HFFc6 (cell line): ENCODE data around the gene EVPL. TPM values are rescaled to one million over a fixed set of nuclear protein-coding genes. Genes with fewer than 3 reads are reported as not detected.
"Not testable (repeated sequence)": the region's sequence is repeated elsewhere in the genome, so short reads cannot be mapped to it uniquely, and the experiment has no call there.

Experiments
- DNase-seq: peaks from one replicate; pipeline ENCODE4 v3.0.0-alpha.2; 2018
- H3K27ac Mint-ChIP-seq: 2 replicates; pipeline ENCODE4 v1.8.0; 2020; ENCODE audit warnings: mild to moderate bottlenecking, mixed read lengths
- H3K27me3 Mint-ChIP-seq: 2 replicates; pipeline ENCODE4 v1.8.0; 2021; ENCODE audit warnings: mild to moderate bottlenecking, moderate library complexity, mixed read lengths; ENCODE audit not compliant: insufficient read depth
- H3K36me3 Mint-ChIP-seq: 2 replicates; pipeline ENCODE4 v1.8.0; 2021; ENCODE audit warnings: low read depth, mixed read lengths
- H3K4me1 Mint-ChIP-seq: 2 replicates; pipeline ENCODE4 v1.8.0; 2020; ENCODE audit warnings: low read depth, mixed read lengths
- H3K4me3 Mint-ChIP-seq: 2 replicates; pipeline ENCODE4 v1.8.0; 2020; ENCODE audit warnings: mild to moderate bottlenecking, moderate library complexity, mixed read lengths
- H3K9me3 Mint-ChIP-seq: 2 replicates; pipeline ENCODE4 v1.8.0; 2020; ENCODE audit warnings: mild to moderate bottlenecking, mixed read lengths
- CTCF ChIP-seq: fragments of 200-600 bp; sonication (generic); IDR thresholded peaks from 2 replicates; pipeline ENCODE4 v1.5.0; 2021; ENCODE audit warnings: antibody characterized with exemption, mild to moderate bottlenecking
- total RNA-seq, 6 experiments: library from RNA; stranded (reverse); fragmentation: NEBNext Ultra II Directional; extraction: Animal tissue kit (Norgen Biotek cat#: 25700); gene quantifications; 2 replicates in 1 of 6; 3 replicates in 5 of 6; pipeline ENCODE4 v1.2.3, GENCODE V29; 2021

Gene EVPL
- total RNA-seq, 6 experiments from 2014 or later: not detected

- Mint-ChIP-seq H3K4me3 (no peak overlapping the region), H3K27ac (peak overlapping the region; percentile 51), H3K9me3 (no peaks in the 10 kb centered on the region), H3K4me1 (peaks cover 14% of the 10 kb centered on the region), H3K27me3 (peaks cover 2% of the 10 kb centered on the region), H3K36me3 (peaks cover 18% of the 10 kb centered on the region)
- TF ChIP-seq CTCF: no peak
- peak; percentile 32 for DNase-seq
These were observed 57.0 kb downstream of the EVPL start for GRCh38 chr17:75970011-75970523.

- Mint-ChIP-seq H3K36me3 (peaks cover 18% of the 10 kb centered on the region), H3K4me1 (peaks cover 14% of the 10 kb centered on the region)
- not testable (repeated sequence) for H3K27me3 Mint-ChIP-seq, H3K4me3 Mint-ChIP-seq, H3K9me3 Mint-ChIP-seq, H3K27ac Mint-ChIP-seq, DNase-seq
These were observed 58.1 kb downstream of the EVPL start for GRCh38 chr17:75969044-75969443.

GRCh38 chr17:75965468-75965867 is 61.6 kb downstream of the EVPL start:
- H3K4me3 Mint-ChIP-seq: no peak overlapping the region
- no peak for DNase-seq
- H3K27ac Mint-ChIP-seq: no peak overlapping the region
- H3K4me1 Mint-ChIP-seq: peaks cover 12% of the 10 kb centered on the region
- H3K36me3 Mint-ChIP-seq: peaks cover 8% of the 10 kb centered on the region
- no peak for TF ChIP-seq CTCF
- H3K27me3 Mint-ChIP-seq: peaks cover 1% of the 10 kb centered on the region; the same call in 1 of the 2 replicates
- H3K9me3 Mint-ChIP-seq: no peaks in the 10 kb centered on the region

GRCh38 chr17:75959839-75960511 is 67.1 kb downstream of the EVPL start:
- no peak overlapping the region for H3K4me3 Mint-ChIP-seq
- no peak overlapping the region for H3K27ac Mint-ChIP-seq
- no peaks in the 10 kb centered on the region for H3K4me1 Mint-ChIP-seq
- DNase-seq: no peak
- H3K27me3 Mint-ChIP-seq: no peaks in the 10 kb centered on the region; the same call in none of the 2 replicates
- H3K36me3 Mint-ChIP-seq: peaks cover 16% of the 10 kb centered on the region; the same call in 1 of the 2 replicates
- no peaks in the 10 kb centered on the region for H3K9me3 Mint-ChIP-seq
- TF ChIP-seq CTCF: no peak

GRCh38 chr17:75959051-75959838 is 67.9 kb downstream of the EVPL start:
- Mint-ChIP-seq H3K36me3 (peaks cover 16% of the 10 kb centered on the region; the same call in 1 of the 2 replicates), H3K4me3 (no peak overlapping the region), H3K9me3 (no peaks in the 10 kb centered on the region), H3K27ac (no peak overlapping the region), H3K4me1 (no peaks in the 10 kb centered on the region), H3K27me3 (no peaks in the 10 kb centered on the region; the same call in none of the 2 replicates)
- no peak for DNase-seq
- TF ChIP-seq CTCF: no peak

Other genes with a start within 250 kb of the EVPL start
- 10 to 100 TPM; 12.7 to 18.6 (median 16.2) TPM for gene UNK, start 242.5 kb downstream of the EVPL start, total RNA-seq
- gene UNC13D, start 182.9 kb downstream of the EVPL start, total RNA-seq: under 1 TPM; 0.17 to 0.78 (median 0.24) TPM
- 10 to 100 TPM; 51.4 to 65.5 (median 59.3) TPM for gene WBP2, start 172.0 kb downstream of the EVPL start, total RNA-seq
- gene TRIM47, start 148.7 kb downstream of the EVPL start, total RNA-seq: 1 to 10 TPM; 1.0 to 2.3 (median 1.5) TPM
- gene TRIM65, start 130.4 kb downstream of the EVPL start, total RNA-seq: 10 to 100 TPM; 10.3 to 12.6 (median 11.0) TPM
- gene MRPL38, start 122.4 kb downstream of the EVPL start, total RNA-seq: 10 to 100 TPM; 64.9 to 89.8 (median 70.3) TPM
- 10 to 100 TPM in 1 of 6 experiments, 1 to 10 TPM in 5; 5.6 to 10.1 (median 6.3) TPM for gene FBF1, start 86.3 kb downstream of the EVPL start, total RNA-seq
- gene ACOX1, start 48.1 kb downstream of the EVPL start, total RNA-seq: 10 to 100 TPM; 40.4 to 47.2 (median 44.5) TPM
- 10 to 100 TPM; 13.3 to 15.4 (median 13.8) TPM for gene TEN1, start 48.1 kb downstream of the EVPL start, total RNA-seq
- 1 to 10 TPM; 1.9 to 2.9 (median 2.1) TPM for gene CDK3, start 26.5 kb downstream of the EVPL start, total RNA-seq
- gene SRP68, start 45.2 kb upstream of the EVPL start, total RNA-seq: 100 to 1,000 TPM in 3 of 6 experiments, 10 to 100 TPM in 3; 95.3 to 104 (median 100.0) TPM
- under 1 TPM in 5 of 6 experiments, not detected in 1; 0.14 to 0.33 (median 0.15) TPM for gene GALR2, start 47.5 kb upstream of the EVPL start, total RNA-seq
- under 1 TPM in 2 of 6 experiments, not detected in 4; 0.23 to 0.26 TPM for gene ZACN, start 51.9 kb upstream of the EVPL start, total RNA-seq
- 100 to 1,000 TPM; 134 to 157 (median 144) TPM for gene EXOC7, start 76.5 kb upstream of the EVPL start, total RNA-seq
- gene FOXJ1, start 113.9 kb upstream of the EVPL start, total RNA-seq: not detected
- under 1 TPM in 3 of 6 experiments, not detected in 3; 0.11 to 0.19 (median 0.18) TPM for gene RNF157, start 213.2 kb upstream of the EVPL start, total RNA-seq
- 10 to 100 TPM; 24.5 to 35.7 (median 30.5) TPM for gene UBALD2, start 238.0 kb upstream of the EVPL start, total RNA-seq